HL-60/S4 (cell line): ENCODE measurements around the gene C16orf92.
"Not testable (repeated sequence)": the region's sequence is repeated elsewhere in the genome, so short reads cannot be mapped to it uniquely, and the experiment has no call there.

ENCODE experiments used
- in situ Hi-C: fragments of 300-500 bp; cut with MboI; formaldehyde crosslinking; loops from 2 replicates; pipeline ENCODE4 v1.14.3; 2022; ENCODE audit warnings: low sequenced_read_pairs

The C16orf92 gene

DNA sequence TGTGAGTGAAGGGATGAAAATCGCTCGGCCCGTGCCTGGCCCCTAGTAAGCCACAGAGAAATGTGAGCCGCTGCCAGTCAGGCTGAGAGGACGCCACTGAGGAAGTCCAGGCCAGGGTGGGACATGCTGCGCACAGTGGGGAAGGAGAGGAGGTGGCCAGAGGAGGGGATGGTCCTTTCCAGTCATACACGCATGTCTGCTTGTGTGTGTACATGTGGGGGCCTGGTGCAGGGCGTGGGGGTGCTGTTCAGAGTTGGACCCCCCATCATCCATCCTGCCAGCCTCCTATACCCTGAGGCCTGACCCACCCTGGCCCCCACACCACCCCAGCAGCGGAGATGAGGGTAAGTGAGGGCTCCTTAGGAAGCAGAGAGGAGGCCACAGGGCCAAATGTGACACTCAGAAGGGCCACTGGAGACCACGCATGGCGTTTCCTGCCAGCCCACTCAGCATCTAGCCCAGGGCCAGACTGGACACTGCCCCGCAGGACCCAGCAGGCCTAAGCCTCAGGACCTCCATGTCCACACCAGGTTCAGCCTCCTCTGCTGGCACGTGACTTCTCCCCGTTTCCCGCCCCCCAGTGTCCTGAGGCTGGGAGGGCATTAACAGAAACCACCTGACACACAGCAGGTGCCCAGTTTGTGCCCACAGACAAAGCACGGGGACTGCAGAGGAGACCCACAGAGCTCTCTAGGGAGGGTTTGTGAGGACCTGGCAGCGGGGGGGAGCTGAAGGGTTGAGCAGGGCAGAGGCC lies 19.2 kb upstream of the C16orf92 start:
- in situ Hi-C loops, result no loop called here

GRCh38 chr16:30004424-30004776 lies 18.6 kb upstream of the C16orf92 start:
- in situ Hi-C loops, result no loop called here

- in situ Hi-C loops, result no loop called here
Measured at GRCh38 chr16:30004811-30005242, 18.2 kb upstream of the C16orf92 start.

- in situ Hi-C loops, result no loop called here
Measured at GRCh38 chr16:30005341-30006094, 17.5 kb upstream of the C16orf92 start.

DNA sequence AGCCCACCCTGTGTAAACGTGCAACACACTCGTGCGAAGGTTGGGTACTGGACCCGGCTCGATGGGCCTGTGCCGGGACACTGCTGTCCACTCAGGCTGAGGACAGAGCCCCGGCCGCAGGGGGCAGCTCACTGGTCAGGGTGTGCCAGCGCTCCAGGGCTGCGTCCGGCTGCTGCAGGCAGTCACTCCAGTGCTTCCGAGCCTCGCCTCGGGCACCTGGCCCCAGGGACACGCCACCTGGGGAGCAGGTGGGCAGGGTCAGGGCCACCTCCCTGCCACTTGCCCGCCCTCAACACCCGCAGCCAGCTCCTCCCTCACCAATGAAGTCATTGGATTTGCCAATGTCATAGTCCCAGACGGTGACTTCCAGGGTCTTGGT lies 16.9 kb upstream of the C16orf92 start:
- in situ Hi-C loops, result no loop called here

GRCh38 chr16:30006659-30007377 lies 16.2 kb upstream of the C16orf92 start:
- in situ Hi-C loops, result no loop called here

DNA sequence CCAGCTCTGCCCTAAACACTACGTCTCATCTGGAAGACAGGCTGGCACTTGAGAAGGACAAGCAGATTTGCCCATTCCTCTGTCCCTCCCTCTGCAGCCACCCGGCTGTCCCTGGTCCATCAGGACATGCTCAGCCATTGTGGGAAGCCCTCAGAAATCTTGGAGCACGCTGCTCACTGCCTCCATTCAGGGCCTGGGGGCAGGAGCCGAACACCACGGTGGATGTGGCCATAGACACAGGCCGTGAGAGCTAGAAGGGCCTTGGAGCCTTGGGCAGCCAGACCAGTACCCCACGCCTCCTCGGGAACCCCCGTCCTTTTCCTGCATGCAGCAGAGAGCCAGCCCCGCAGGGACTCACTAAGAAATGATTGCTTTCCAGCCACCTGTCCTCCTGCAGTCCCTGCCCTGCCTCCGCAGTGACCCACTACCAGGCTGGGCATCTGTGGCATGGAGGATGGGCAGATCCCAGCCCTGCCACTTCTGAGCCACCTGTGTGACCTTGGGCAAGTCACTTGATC lies 15.6 kb upstream of the C16orf92 start:
- in situ Hi-C loops, result no loop called here

DNA sequence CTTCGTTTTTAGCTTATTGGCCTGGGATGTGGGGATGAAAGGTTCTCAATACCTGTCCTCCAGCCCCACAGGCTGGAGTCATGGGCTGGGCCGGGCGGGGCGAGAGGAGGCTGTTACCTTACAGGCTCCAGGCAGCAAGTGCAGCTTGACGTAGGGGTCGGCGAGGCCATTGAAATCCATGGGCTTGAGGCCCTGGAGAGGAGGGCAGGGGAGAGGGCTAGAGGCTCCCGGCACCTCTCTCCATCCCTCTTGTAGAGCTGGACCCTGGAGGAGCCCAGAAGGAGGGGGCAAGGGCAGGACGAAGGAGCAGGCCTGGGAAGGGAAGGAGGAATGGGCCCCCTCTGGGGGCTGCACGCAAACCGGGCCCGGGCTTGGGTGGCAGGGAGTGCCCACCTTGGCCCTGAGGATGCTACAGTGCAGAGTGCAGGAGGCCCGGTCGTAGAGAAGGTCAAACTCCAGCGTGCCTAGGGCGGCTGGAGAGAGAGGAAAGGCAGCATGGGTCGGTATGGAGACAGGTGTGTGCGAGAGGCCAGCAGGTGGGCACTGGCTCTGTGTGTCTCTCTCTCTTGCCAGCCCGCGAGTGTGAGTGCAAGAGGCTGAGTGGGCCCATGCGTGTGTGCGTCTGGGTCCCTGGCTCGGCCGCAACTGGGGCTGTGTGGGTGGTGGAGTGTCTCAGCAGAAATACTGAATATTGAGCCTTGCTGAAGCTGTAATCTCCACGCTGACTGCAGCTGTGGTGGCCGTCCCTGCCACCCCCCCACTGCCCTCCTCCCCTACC lies 13.7 kb upstream of the C16orf92 start:
- in situ Hi-C loops, result no loop called here

DNA sequence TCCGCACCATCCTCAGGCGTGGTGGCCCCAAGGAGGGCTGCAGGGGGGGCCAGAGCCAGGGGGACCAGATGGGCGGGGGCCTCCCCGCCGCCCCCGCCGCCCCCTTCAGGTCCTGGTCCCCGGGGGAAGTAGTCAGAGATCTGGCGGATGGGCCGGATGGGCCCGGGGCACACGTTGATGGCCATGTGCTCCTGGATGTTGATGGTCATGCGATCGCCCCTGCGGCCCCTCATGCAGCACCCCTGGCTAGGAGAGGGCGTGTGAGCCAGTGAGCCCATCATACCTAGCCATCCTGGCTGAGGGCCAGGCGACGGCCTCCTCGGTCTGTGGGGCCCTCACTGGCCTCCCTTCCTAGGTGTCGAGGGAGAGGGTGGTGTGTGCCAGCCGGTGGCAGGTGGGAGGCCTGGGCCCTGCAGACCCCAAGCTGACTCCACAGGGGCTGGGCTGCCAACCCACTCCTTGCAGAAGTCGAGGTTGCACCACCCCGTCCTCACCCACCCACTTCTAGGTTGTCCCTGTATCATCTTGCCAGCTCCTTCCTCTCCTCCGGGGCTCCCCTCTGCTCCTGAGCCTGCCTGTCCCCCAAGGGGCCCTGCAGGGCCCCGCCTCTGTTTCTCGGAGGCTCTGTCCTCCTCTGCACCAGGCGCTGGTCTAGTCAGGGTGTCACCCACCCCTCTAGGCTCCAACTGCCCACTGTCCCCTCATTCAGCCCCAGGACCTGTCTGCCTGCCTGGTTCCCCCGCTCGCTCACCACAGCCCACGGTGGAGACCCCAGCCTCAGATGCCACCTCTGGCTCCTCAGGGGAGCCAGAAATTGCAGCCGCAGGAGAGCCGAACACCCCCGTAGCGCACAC lies 12.8 kb upstream of the C16orf92 start:
- in situ Hi-C loops, result no loop called here

- in situ Hi-C loops, result no loop called here
Measured at GRCh38 chr16:30010844-30011713, 11.9 kb upstream of the C16orf92 start, which contains the start of gene DOC2A. DOC2A (minus strand) TSS chr16:30011027; CDS start chr16:30010222, 805 bp downstream.

DNA sequence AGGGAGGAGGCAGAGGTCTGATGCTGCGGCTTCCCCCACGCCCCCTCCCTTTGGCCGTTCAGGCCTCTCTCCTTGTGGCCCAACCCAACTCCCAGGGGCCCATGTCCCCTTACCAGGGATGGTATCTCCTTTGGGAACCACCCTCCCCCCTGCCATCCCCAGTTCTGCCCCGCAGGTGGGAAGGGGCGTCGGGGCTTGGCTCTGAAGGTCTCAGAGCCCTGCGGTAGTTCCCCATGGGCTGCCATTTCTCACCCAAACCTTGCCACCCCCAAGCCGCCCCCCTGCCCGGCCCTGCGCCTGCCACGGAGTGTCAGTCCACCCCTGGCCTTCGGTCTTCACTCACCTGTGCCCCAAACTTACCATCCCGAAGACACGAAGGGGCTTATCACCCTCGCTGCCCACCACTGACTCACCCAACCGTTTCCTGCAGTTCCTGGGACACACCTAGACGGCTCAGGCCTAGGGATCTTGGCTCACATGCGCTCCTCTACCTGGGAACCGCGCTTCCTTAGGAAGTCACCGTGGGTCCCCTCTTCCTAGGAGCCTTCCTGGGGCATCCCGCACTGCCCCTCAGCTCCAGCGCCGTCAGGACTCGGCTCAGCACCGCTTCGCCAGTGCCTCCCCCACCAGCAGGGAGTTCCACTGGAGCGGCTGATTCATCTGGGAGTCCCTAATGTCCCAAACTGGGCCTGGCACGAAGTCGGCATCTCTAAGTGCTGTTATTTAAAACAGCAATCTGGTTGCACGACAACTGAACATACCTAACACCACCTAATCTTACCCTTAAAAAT lies 11.1 kb upstream of the C16orf92 start:
- in situ Hi-C loops, result no loop called here

GRCh38 chr16:30012598-30012997 lies 10.4 kb upstream of the C16orf92 start:
- in situ Hi-C loops, result not testable (repeated sequence)

DNA sequence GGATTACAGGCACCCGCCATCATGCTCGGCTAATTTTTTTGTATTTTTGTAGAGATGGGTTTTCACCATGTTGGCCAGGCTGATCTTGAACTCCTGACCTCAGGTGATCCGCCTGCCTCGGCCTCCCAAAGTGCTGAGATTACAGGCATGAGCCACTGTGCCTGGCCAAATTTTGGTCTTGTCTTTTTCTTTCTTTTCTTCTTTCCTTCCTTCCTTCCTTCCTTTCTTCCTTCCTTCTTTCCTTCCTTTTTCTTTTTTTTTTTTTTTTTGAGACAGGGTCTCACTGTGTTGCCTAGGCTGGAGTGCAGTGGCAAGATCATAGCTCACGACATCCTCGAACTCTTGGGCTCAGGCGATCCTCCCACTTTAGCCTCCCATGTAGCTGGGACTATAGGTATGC lies 7.5 kb upstream of the C16orf92 start:
- in situ Hi-C loops, result not testable (repeated sequence)

GRCh38 chr16:30016555-30017276 lies 6.3 kb upstream of the C16orf92 start:
- in situ Hi-C loops, result no loop called here

GRCh38 chr16:30017277-30017656 lies 5.7 kb upstream of the C16orf92 start:
- in situ Hi-C loops, result no loop called here

DNA sequence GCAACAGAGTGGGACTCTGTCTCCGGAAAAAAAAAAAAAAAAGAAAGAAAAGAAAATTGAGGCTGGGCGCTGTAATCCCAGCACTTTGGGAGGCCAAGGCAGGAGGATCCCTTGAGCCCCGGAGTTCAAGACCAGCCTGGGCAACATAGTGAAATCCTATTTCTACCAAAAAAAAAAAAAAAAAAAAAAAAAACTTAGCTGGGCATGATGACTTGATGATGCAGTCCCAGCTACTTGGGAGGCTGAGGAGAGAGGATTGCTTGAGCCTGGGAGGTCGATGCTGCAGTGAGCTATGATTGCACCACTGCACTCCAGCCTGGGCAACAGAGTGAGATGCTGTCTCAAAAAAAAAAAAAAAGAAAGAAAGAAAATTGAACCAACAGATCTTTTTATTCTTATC lies 5.1 kb upstream of the C16orf92 start:
- in situ Hi-C loops, result not testable (repeated sequence)

DNA sequence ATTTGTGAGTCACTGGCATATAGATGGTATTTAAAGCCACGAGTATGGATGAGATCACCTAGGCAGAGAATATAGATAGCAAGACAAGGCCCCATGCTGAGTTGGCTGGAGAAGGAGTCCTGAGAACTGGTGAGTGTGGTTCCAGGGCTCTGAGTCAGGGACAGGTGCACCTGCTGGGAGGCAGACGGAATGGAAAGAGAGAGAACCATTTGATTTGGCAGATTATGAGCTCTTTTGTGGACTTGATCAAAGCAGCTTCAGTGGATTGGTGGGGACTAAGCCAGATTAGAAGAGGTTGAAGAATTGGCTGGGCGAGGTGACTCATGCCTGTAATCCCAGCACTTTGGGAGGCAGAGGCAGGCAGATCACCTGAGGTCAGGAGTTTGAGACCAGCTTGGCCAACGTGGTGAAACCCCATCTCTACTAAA lies 4.3 kb upstream of the C16orf92 start:
- in situ Hi-C loops, result no loop called here
